ENCODE results near the gene ZNF804B.

The ZNF804B gene

GRCh38 chr7:88928276-88928675, 168.8 kb downstream of the ZNF804B start:
- peak overlapping the region in 6 of 11 experiments; percentile 11 to 65 (median 46); a peak in 8 of 22 replicates for H3K27ac ChIP-seq
- H4K20me1 ChIP-seq, result no peaks in the 10 kb centered on the region
- TF ChIP-seq Cebpa-rat (IDR thresholded peaks at IDR 0.05), result no peak
- H3K9ac ChIP-seq, result peak overlapping the region in 1 of 11 experiments; percentile 1; a peak in 2 of 22 replicates
- H3K27me3 ChIP-seq, result no peaks in the 10 kb centered on the region
- no peaks in the 10 kb centered on the region for H3K9me3 ChIP-seq (replicated peaks in 1 of 11)
- peak overlapping the region; percentile 13 to 74 (median 58); a peak in 20 of 22 replicates for H3K4me2 ChIP-seq
- no peak overlapping the region for H3K4me3 ChIP-seq
- H3K4me1 ChIP-seq, result peaks cover 9 to 26% (median 19%) of the 10 kb centered on the region in 10 experiments; a peak in 19 of 20 replicates
- H3K36me3 ChIP-seq, result no peaks in the 10 kb centered on the region

GRCh38 chr7:88929719-88930118, 170.2 kb downstream of the ZNF804B start:
- Histone ChIP-seq H3K9me3 (replicated peaks in 1 of 11) (no peaks in the 10 kb centered on the region), H3K4me3 (no peak overlapping the region), H4K20me1 (no peaks in the 10 kb centered on the region), H3K4me1 (peaks cover 9 to 26% (median 19%) of the 10 kb centered on the region in 10 experiments; a peak in 19 of 20 replicates), H3K27me3 (no peaks in the 10 kb centered on the region), H3K36me3 (no peaks in the 10 kb centered on the region), H3K4me2 (no peak overlapping the region), H3K9ac (no peak overlapping the region), H3K27ac (no peak overlapping the region)
- TF ChIP-seq Cebpa-rat (IDR thresholded peaks at IDR 0.05), result no peak

GRCh38 chr7:88933285-88933684, 173.8 kb downstream of the ZNF804B start:
- H3K4me1 ChIP-seq, result peaks cover 2 to 13% (median 9%) of the 10 kb centered on the region in 10 experiments; a peak in 19 of 20 replicates
- H3K9ac ChIP-seq, result no peak overlapping the region
- H3K9me3 ChIP-seq (replicated peaks in 1 of 11), result no peaks in the 10 kb centered on the region
- no peak for TF ChIP-seq Cebpa-rat (IDR thresholded peaks at IDR 0.05)
- H3K36me3 ChIP-seq, result no peaks in the 10 kb centered on the region
- no peak overlapping the region for H3K4me3 ChIP-seq
- H4K20me1 ChIP-seq, result no peaks in the 10 kb centered on the region
- H3K4me2 ChIP-seq, result no peak overlapping the region
- H3K27me3 ChIP-seq, result no peaks in the 10 kb centered on the region
- H3K27ac ChIP-seq, result no peak overlapping the region

GRCh38 chr7:88942815-88943501, 183.5 kb downstream of the ZNF804B start:
- TF ChIP-seq Cebpa-rat (IDR thresholded peaks at IDR 0.05), result no peak
- Histone ChIP-seq H3K4me1 (no peaks in the 10 kb centered on the region), H3K4me3 (no peak overlapping the region), H3K27ac (no peak overlapping the region), H3K9me3 (replicated peaks in 1 of 11) (no peaks in the 10 kb centered on the region; a peak in 1 of 22 replicates), H3K36me3 (no peaks in the 10 kb centered on the region), H4K20me1 (no peaks in the 10 kb centered on the region), H3K9ac (no peak overlapping the region), H3K27me3 (no peaks in the 10 kb centered on the region), H3K4me2 (no peak overlapping the region)

GRCh38 chr7:88951826-88952225, 192.3 kb downstream of the ZNF804B start:
- no peak for TF ChIP-seq Cebpa-rat (IDR thresholded peaks at IDR 0.05)
- H3K9me3 ChIP-seq (replicated peaks in 1 of 11), result no peaks in the 10 kb centered on the region
- H3K27ac ChIP-seq, result no peak overlapping the region
- H4K20me1 ChIP-seq, result no peaks in the 10 kb centered on the region
- no peaks in the 10 kb centered on the region for H3K4me1 ChIP-seq
- H3K4me2 ChIP-seq, result no peak overlapping the region
- H3K27me3 ChIP-seq, result no peaks in the 10 kb centered on the region
- no peak overlapping the region for H3K4me3 ChIP-seq
- no peaks in the 10 kb centered on the region for H3K36me3 ChIP-seq
- no peak overlapping the region for H3K9ac ChIP-seq

GRCh38 chr7:88964418-88964817, 204.9 kb downstream of the ZNF804B start:
- peak in 1 of 11 experiments; percentile 10; a peak in 1 of 22 replicates for TF ChIP-seq Cebpa-rat (IDR thresholded peaks at IDR 0.05)
- no peak overlapping the region for H3K27ac ChIP-seq
- H4K20me1 ChIP-seq, result no peaks in the 10 kb centered on the region

GRCh38 chr7:88965371-88965770, 205.9 kb downstream of the ZNF804B start:
- Histone ChIP-seq H3K9ac (no peak overlapping the region), H3K27me3 (no peaks in the 10 kb centered on the region), H3K9me3 (replicated peaks in 1 of 11) (0 out of 22 replicates have a peak, but pooled peaks cover 0 to 4% (median 0%) of the 10 kb centered on the region in 11 experiments), H3K4me1 (no peaks in the 10 kb centered on the region), H4K20me1 (no peaks in the 10 kb centered on the region), H3K36me3 (no peaks in the 10 kb centered on the region), H3K27ac (no peak overlapping the region), H3K4me2 (no peak overlapping the region), H3K4me3 (no peak overlapping the region)
- TF ChIP-seq Cebpa-rat (IDR thresholded peaks at IDR 0.05), result no peak

More at GRCh38 chr7:88964418-88964817, 204.9 kb downstream of the ZNF804B start:
- no peak overlapping the region for H3K9ac ChIP-seq
- H3K4me1 ChIP-seq, result no peaks in the 10 kb centered on the region
- no peaks in the 10 kb centered on the region for H3K27me3 ChIP-seq
- H3K9me3 ChIP-seq (replicated peaks in 1 of 11), result 0 out of 22 replicates have a peak, but pooled peaks cover 0 to 4% (median 0%) of the 10 kb centered on the region in 11 experiments
- H3K36me3 ChIP-seq, result no peaks in the 10 kb centered on the region
- H3K4me2 ChIP-seq, result no peak overlapping the region
- no peak overlapping the region for H3K4me3 ChIP-seq

GRCh38 chr7:88967432-88967831, 207.9 kb downstream of the ZNF804B start:
- no peak overlapping the region for H3K4me3 ChIP-seq
- no peak overlapping the region for H3K27ac ChIP-seq
- H3K9me3 ChIP-seq (replicated peaks in 1 of 11), result 0 out of 22 replicates have a peak, but pooled peaks cover 0 to 4% (median 0%) of the 10 kb centered on the region in 11 experiments
- H3K27me3 ChIP-seq, result no peaks in the 10 kb centered on the region
- no peak overlapping the region for H3K4me2 ChIP-seq
- H4K20me1 ChIP-seq, result no peaks in the 10 kb centered on the region
- no peaks in the 10 kb centered on the region for H3K4me1 ChIP-seq
- no peak overlapping the region for H3K9ac ChIP-seq
- H3K36me3 ChIP-seq, result no peaks in the 10 kb centered on the region
- TF ChIP-seq Cebpa-rat (IDR thresholded peaks at IDR 0.05), result no peak

GRCh38 chr7:88969167-88969566, 209.7 kb downstream of the ZNF804B start:
- no peak overlapping the region for H3K27ac ChIP-seq
- no peak overlapping the region for H3K4me3 ChIP-seq
- no peaks in the 10 kb centered on the region for H4K20me1 ChIP-seq
- no peak for TF ChIP-seq Cebpa-rat (IDR thresholded peaks at IDR 0.05)
- H3K36me3 ChIP-seq, result no peaks in the 10 kb centered on the region
- no peaks in the 10 kb centered on the region for H3K4me1 ChIP-seq
- H3K9me3 ChIP-seq (replicated peaks in 1 of 11), result 0 out of 22 replicates have a peak, but pooled peaks cover 0 to 4% (median 0%) of the 10 kb centered on the region in 11 experiments
- no peak overlapping the region for H3K4me2 ChIP-seq
- H3K27me3 ChIP-seq, result no peaks in the 10 kb centered on the region
- H3K9ac ChIP-seq, result no peak overlapping the region

- Histone ChIP-seq H3K9ac (no peak overlapping the region), H3K4me2 (no peak overlapping the region), H3K9me3 (replicated peaks in 1 of 11) (no peaks in the 10 kb centered on the region), H3K27me3 (no peaks in the 10 kb centered on the region), H4K20me1 (no peaks in the 10 kb centered on the region), H3K27ac (no peak overlapping the region), H3K4me1 (no peaks in the 10 kb centered on the region), H3K4me3 (no peak overlapping the region), H3K36me3 (no peaks in the 10 kb centered on the region)
- no peak for TF ChIP-seq Cebpa-rat (IDR thresholded peaks at IDR 0.05)
Observed at GRCh38 chr7:88985295-88985694, 225.8 kb downstream of the ZNF804B start.

All from BLaER1 treated with 17β-estradiol and CSF1 and Interleukin-3, amounts not matched to agents 10 nM and 100 nM (cell line).